GM12874 (cell line): ENCODE data around the gene FAM118A.

Experiments used
- TF ChIP-seq, protein P1 (sequence below): IDR thresholded peaks from 2 replicates; pipeline ENCODE4 v1.5.1; 2011; ENCODE audit warnings: low read depth, mild to moderate bottlenecking, control low read depth, low read length, moderate library complexity; ENCODE audit not compliant: insufficient read depth

Gene FAM118A

DNA sequence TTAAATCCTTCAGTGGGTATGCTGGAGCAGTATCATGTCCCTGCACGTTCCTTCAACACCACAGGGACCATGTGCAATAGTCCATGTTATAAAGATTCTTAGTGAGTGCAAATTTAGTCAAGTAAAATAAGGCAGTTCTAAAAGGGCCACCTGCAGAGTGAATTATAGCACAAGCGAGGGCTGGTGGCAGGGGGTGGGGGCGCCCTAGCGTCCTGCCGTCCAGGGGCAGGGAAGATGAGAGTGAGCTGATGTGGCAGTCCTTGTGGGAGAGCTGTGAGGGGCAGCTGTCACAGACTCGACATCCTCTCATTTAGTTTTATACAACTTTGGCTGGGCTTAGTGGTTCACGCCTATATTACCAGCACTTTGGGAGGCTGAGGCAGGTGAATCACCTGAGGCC, 29.1 kb downstream of the FAM118A start:
- TF ChIP-seq, protein P1, sequence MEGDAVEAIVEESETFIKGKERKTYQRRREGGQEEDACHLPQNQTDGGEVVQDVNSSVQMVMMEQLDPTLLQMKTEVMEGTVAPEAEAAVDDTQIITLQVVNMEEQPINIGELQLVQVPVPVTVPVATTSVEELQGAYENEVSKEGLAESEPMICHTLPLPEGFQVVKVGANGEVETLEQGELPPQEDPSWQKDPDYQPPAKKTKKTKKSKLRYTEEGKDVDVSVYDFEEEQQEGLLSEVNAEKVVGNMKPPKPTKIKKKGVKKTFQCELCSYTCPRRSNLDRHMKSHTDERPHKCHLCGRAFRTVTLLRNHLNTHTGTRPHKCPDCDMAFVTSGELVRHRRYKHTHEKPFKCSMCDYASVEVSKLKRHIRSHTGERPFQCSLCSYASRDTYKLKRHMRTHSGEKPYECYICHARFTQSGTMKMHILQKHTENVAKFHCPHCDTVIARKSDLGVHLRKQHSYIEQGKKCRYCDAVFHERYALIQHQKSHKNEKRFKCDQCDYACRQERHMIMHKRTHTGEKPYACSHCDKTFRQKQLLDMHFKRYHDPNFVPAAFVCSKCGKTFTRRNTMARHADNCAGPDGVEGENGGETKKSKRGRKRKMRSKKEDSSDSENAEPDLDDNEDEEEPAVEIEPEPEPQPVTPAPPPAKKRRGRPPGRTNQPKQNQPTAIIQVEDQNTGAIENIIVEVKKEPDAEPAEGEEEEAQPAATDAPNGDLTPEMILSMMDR, result no peak

DNA sequence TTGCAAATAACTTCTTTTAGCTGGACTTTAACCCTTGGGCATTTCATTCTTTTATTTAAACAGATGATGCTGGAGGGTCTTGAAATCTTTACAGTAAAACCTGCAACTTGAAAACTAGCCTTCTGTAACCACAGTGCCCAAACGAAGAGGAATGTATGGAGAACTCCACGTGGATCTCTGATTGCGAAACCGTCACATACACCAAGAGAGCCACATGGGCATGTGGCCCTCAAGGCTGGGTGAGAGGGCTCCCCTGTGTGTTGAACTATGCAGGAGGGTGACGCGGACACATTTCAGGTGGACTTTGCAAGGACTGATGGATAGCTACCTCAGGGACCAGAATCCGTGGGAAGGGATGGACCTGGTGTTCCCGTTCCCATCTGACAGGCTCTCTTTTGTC, 30.6 kb downstream of the FAM118A start:
- TF ChIP-seq, protein P1, result no peak

DNA sequence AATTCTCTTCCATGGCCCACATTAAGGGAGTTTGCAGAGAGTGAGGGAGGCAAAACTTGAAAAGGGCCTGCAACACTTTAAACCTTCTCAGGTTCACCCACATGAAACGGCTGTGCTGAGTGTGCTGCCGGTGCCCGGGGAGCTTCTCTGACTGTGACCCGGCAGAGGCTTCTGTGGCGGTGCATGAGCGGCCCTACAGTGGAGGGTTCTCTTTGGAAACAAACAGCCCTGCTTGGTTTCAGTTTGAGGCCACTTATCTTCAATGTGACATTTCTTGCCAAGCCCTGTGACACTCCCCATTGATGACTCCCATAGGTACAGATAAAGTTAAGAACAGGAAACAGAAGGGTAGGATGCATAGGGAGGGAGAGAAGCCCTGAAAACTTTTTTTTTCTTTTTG, 31.8 kb downstream of the FAM118A start:
- TF ChIP-seq, protein P1, result no peak

DNA sequence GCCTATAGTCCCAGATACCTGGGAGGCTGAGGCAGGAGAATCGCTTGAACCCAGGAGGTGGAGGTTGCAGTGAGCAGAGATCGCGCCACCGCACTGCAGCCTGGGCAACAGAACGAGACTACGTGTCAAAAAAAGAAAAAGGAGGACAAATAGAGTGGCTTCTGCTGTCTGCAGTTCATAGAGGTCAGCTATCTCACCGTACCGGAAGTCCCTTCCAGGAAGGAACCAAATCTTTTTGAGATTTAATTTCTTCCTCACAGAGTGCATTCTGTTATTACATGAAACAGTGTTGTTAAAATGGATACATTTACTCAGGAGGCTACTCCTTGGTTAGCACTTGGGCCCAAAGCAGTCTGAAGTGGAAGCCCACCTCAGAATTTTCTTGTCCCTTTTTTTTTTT, 33.4 kb downstream of the FAM118A start:
- TF ChIP-seq, protein P1, result no peak

DNA sequence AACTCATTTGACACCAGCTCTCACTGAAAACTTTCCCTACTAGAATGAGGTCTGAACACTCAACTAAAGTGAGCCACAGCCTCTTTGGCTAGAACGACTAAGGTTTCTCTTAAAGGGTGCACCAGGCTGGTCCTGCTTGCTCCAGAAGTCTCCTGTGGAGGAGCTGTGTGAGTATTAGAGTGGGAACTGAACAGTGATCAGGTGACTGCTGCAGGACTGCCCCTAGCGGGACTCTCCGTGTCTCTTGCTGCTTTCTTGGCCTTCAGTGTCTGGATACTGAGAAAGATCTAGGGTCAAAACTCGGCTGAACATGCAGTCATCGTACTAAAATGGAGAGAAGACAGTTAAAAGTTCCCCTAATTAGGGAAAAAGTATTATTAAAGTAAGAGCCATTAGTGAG, 34.6 kb downstream of the FAM118A start:
- TF ChIP-seq, protein P1, result 0 out of 2 replicates have a peak, but pooled peaks have one; percentile 18

DNA sequence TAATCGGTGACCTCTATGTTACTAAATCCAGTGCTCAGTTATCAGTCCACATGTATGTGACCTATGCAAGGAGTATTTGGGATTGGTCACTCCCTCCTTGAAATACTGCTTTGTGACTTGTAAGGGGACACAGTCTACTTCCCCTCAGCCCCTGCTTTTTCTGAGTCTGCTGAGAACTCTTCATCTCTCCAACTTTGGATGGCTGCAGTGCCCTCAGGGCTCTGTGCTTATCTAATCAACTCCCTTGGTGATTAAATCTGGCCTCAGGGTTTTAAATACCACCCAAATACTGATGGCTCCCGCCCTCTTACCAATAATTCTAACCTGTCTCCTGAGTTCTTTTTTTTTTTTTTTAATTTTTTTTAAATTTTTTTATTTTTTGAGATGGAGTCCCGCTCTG, 40.2 kb downstream of the FAM118A start:
- TF ChIP-seq, protein P1, result no peak

DNA sequence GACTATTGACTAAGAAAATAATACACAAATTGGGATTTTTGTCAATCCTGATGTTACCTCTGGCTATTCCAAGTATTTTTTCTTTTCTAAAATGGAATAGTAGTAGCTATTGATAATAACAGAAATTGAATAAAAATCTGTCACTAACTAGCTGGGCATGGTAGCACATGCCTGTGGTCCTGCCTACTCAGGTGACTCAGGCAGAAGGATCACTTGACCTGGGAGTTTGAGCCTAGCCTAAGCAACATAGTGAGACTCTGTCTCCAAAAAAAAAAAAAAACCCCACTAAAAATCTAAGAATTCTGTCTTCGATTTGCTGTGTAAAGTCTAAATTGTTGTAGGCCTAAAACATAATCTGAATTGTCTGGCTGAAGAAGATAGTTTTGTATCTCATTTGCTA, 42.2 kb downstream of the FAM118A start:
- TF ChIP-seq, protein P1, result no peak

DNA sequence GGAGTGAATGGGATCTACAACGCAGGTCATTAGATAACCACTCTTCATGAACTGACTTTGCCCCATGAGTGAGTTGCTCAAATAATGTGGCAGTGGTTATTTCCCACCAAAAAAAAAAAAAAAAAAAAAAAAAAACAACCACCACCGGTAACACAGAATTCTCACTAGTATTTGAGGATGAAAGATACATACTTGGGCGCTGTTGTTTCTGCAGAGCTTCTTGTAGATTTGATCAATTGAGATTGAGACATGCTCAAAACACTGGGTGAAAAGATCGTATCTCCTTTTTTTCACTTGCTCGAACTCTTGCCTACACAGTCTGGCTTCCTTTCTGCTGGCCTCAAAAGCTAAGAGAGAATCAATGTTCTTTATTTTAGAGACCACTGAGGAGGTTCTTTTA, 44.1 kb downstream of the FAM118A start:
- TF ChIP-seq, protein P1, result no peak
